ENCODE data around the gene PTPRK. TPM values are rescaled to one million over a fixed set of nuclear protein-coding genes. Genes with fewer than 3 reads are reported as not detected.

Gene PTPRK
- total RNA-seq, 4 donors from 2014 or later = 88.0 to 187 (median 136) TPM

DNA sequence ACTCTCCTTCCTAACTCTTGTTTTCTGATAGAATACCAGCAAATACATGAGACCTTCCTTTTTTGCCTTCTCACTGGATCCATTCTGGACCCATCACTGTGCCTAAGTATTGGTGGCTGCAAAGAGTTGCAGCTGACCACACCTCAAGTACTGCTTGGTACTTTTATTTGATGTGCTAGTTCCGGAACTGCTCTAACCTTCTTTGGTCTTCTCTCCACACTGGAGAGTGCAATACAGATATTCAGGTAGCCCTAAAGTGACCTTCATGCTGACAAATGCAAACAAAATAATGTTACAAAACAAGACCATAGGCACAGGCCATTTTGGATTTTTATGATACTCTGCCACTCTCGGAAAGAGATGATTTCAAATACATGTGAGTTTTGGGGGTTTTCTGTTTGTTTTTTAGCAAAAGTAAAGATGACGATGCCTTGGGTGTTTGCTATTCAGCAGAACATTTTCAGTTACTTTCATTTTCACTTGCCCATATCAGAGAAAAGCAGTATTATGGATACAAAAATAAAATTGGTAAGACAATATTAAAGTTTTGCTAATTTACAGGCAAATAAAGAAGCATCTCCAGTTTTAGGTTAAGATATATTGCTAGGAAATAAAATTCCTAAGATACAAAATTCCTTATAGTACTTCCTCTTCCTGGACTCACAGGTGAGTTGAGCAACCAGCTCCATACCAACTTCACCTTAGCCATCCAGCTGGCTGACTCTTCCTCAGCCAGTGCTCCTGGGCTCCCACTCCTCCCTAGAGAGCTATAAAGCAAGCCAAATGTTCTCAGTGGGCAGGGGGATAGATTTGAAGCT lies 42.0 kb downstream of the PTPRK start:
- Histone ChIP-seq H3K4me3 (peak overlapping the region in 3 of 4 donors; percentile 2 to 39 (median 14)), H3K4me1 (peaks cover 8 to 41% (median 17%) of the 10 kb centered on the region in 4 donors), H3K9me3 (no peaks in the 10 kb centered on the region), H3K36me3 (no peaks in the 10 kb centered on the region), H3K27ac (peak overlapping the region; percentile 60 to 80 (median 70)), H3K27me3 (no peaks in the 10 kb centered on the region)
- WGBS, 2 donors (ENCODE audit: low coverage in 1 of 2) = 39 to 47% methylated on average over 3 of the region's 3 CpGs
- peak; percentile 35 for DNase-seq
- intact Hi-C loops (cut with DNase I; ENCODE audit: low total_unique reads) (no loop called here), in situ Hi-C loops (cut with MboI; ENCODE audit: low pct_ligation_motif_present in 1 of 4, low pct_unique_long_range_greater_than_20kb in 1 of 4, low sequenced_read_pairs in 3 of 4) (no loop called here)
- TF ChIP-seq POLR2AphosphoS5 (IDR thresholded peaks at IDR 0.05) (no peak), POLR2A (IDR thresholded peaks at IDR 0.05) (no peak), EP300 (IDR thresholded peaks at IDR 0.05; ENCODE audit: low read depth) (no peak)
- TF ChIP-seq, protein P1, sequence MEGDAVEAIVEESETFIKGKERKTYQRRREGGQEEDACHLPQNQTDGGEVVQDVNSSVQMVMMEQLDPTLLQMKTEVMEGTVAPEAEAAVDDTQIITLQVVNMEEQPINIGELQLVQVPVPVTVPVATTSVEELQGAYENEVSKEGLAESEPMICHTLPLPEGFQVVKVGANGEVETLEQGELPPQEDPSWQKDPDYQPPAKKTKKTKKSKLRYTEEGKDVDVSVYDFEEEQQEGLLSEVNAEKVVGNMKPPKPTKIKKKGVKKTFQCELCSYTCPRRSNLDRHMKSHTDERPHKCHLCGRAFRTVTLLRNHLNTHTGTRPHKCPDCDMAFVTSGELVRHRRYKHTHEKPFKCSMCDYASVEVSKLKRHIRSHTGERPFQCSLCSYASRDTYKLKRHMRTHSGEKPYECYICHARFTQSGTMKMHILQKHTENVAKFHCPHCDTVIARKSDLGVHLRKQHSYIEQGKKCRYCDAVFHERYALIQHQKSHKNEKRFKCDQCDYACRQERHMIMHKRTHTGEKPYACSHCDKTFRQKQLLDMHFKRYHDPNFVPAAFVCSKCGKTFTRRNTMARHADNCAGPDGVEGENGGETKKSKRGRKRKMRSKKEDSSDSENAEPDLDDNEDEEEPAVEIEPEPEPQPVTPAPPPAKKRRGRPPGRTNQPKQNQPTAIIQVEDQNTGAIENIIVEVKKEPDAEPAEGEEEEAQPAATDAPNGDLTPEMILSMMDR (IDR thresholded peaks at IDR 0.05) = no peak

DNA sequence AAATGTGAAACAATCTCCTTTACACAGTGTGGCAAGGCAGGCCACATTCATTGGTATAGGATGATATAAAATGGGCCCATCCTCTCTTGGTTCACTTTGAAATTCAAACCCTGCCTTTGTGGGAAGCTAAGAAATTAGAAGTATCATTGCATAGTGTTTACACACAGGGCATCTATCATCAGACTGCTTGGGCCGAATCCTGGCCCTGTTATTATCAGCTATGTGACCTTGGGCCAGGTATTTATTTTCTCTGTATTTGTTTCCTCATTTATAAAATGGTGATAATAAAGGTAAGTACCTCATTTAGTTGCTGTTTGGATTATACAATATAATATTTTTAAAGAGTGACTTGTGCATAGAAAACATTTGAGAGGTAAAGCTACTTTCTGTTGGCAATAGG lies 45.5 kb downstream of the PTPRK start:
- Histone ChIP-seq H3K4me1 (peaks cover 8 to 37% (median 16%) of the 10 kb centered on the region in 4 donors), H3K27ac (no peak overlapping the region), H3K36me3 (no peaks in the 10 kb centered on the region), H3K4me3 (no peak overlapping the region), H3K9me3 (no peaks in the 10 kb centered on the region), H3K27me3 (no peaks in the 10 kb centered on the region)
- TF ChIP-seq, protein P1 (IDR thresholded peaks at IDR 0.05) = no peak
- no peak for TF ChIP-seq EP300 (IDR thresholded peaks at IDR 0.05; ENCODE audit: low read depth)
- TF ChIP-seq POLR2AphosphoS5 (IDR thresholded peaks at IDR 0.05) = no peak
- no peak for TF ChIP-seq POLR2A (IDR thresholded peaks at IDR 0.05)
- DNase-seq = no peak
- 52 to 58% methylated on average over 1 of the region's 1 CpG for WGBS, 2 donors (ENCODE audit: low coverage in 1 of 2)
- in situ Hi-C loops (cut with MboI; ENCODE audit: low pct_ligation_motif_present in 1 of 4, low pct_unique_long_range_greater_than_20kb in 1 of 4, low sequenced_read_pairs in 3 of 4) = no loop called here
- intact Hi-C loops (cut with DNase I; ENCODE audit: low total_unique reads) = no loop called here

DNA sequence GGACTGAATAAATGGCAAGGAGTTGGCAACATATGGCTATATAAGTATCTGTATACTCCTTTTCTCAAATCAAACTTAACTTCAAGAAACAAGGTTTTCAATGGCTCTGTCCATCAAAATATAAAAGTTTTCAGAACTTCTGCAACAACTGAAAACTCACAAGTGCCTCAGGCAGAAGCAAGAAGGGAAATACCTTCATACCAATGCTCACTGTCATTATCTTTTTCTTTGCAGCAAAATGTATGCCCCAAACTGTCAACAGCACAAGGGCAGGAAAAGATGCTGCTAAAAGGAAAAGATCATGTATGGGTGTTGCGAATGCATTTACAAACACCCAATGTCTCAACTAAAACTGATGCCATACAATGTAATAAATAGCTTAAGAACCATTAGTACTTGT lies 45.9 kb downstream of the PTPRK start:
- Histone ChIP-seq H3K4me1 (peaks cover 5 to 33% (median 11%) of the 10 kb centered on the region in 4 donors), H3K36me3 (no peaks in the 10 kb centered on the region), H3K4me3 (no peak overlapping the region), H3K9me3 (no peaks in the 10 kb centered on the region), H3K27ac (no peak overlapping the region), H3K27me3 (no peaks in the 10 kb centered on the region)
- in situ Hi-C loops (cut with MboI; ENCODE audit: low pct_ligation_motif_present in 1 of 4, low pct_unique_long_range_greater_than_20kb in 1 of 4, low sequenced_read_pairs in 3 of 4) = no loop called here
- TF ChIP-seq, protein P1 (IDR thresholded peaks at IDR 0.05) = no peak
- TF ChIP-seq EP300 (IDR thresholded peaks at IDR 0.05; ENCODE audit: low read depth) (no peak), POLR2AphosphoS5 (IDR thresholded peaks at IDR 0.05) (no peak), POLR2A (IDR thresholded peaks at IDR 0.05) (no peak)
- DNase-seq = no peak
- WGBS, 2 donors (ENCODE audit: low coverage in 1 of 2) = 96 to 100% methylated on average over 1 of the region's 1 CpG
- intact Hi-C loops (cut with DNase I; ENCODE audit: low total_unique reads) = no loop called here

DNA sequence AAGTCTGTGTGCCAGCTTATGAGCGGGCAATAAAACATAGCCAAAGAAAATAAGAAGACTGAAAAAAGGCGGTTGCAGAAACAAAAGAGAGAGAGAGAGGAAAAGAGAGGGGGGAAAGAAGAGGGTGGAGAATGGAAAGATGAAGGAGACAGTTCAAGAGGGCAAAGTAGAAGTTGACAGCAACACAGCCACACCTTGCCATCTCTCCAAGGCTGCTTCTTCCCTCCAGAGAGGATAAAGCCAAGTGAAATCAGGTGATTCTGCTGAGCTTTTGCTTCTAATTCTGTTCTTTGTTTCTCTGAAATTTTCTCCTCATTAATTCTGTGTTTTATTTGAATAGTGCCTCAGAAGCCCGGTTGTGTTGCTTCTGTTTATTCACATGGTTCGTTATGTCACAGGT lies 48.5 kb downstream of the PTPRK start:
- H3K4me1 ChIP-seq = peaks cover 0 to 10% (median 0%) of the 10 kb centered on the region in 4 donors
- 57 to 64% methylated on average over 4 of the region's 4 CpGs for WGBS, 2 donors (ENCODE audit: low coverage in 1 of 2)
- no peak for DNase-seq
- no peaks in the 10 kb centered on the region for H3K9me3 ChIP-seq
- no peak overlapping the region for H3K4me3 ChIP-seq
- H3K36me3 ChIP-seq = no peaks in the 10 kb centered on the region
- no peaks in the 10 kb centered on the region for H3K27me3 ChIP-seq
- TF ChIP-seq POLR2AphosphoS5 (IDR thresholded peaks at IDR 0.05) (no peak), EP300 (IDR thresholded peaks at IDR 0.05; ENCODE audit: low read depth) (no peak), POLR2A (IDR thresholded peaks at IDR 0.05) (no peak)
- TF ChIP-seq, protein P1 (IDR thresholded peaks at IDR 0.05) = no peak
- no peak overlapping the region for H3K27ac ChIP-seq
- intact Hi-C loops (cut with DNase I; ENCODE audit: low total_unique reads) (no loop called here), in situ Hi-C loops (cut with MboI; ENCODE audit: low pct_ligation_motif_present in 1 of 4, low pct_unique_long_range_greater_than_20kb in 1 of 4, low sequenced_read_pairs in 3 of 4) (no loop called here)

Measured in transverse colon (tissue), 4 donors.